Smooth muscle cell (in vitro differentiated cells): ENCODE data around the gene GLDC. TPM values are rescaled to one million over a fixed set of nuclear protein-coding genes. Genes with fewer than 3 reads are reported as not detected.

ENCODE experiments used
- DNase-seq: peaks from one replicate; lab custom pipeline; 2025; ENCODE audit not compliant: unreplicated experiment; lab: John Stamatoyannopoulos, UW
- H2AFZ ChIP-seq: fragments of 200-600 bp; sonication (generic); 2 replicates; pipeline ENCODE4 v1.6.0; 2016; ENCODE audit warnings: antibody characterized with exemption, low read depth, mild to moderate bottlenecking
- H3F3A ChIP-seq: fragments of 200-600 bp; sonication (generic); 2 replicates; pipeline ENCODE4 v1.6.0; 2017; ENCODE audit warnings: antibody characterized with exemption, low read depth
- H3K27ac ChIP-seq: fragments of 200-600 bp; sonication (generic); 2 replicates; pipeline ENCODE4 v1.5.1; 2016; ENCODE audit warnings: low read depth, mild to moderate bottlenecking
- H3K27me3 ChIP-seq: fragments of 200-600 bp; sonication (generic); 2 replicates; pipeline ENCODE4 v1.6.1; 2016; ENCODE audit warnings: low read depth, mild to moderate bottlenecking
- H3K36me3 ChIP-seq: fragments of 200-600 bp; sonication (generic); 2 replicates; pipeline ENCODE4 v1.5.1; 2016; ENCODE audit warnings: low read depth
- H3K4me1 ChIP-seq: fragments of 200-600 bp; sonication (generic); 2 replicates; pipeline ENCODE4 v1.5.1; 2016; ENCODE audit warnings: low read depth
- H3K4me2 ChIP-seq: fragments of 200-600 bp; sonication (generic); 2 replicates; pipeline ENCODE4 v1.6.0; 2016; ENCODE audit warnings: mild to moderate bottlenecking
- H3K4me3 ChIP-seq: fragments of 200-600 bp; sonication (generic); 2 replicates; pipeline ENCODE4 v1.5.1; 2016; ENCODE audit warnings: mild to moderate bottlenecking
- H3K79me2 ChIP-seq: fragments of 200-600 bp; sonication (generic); 2 replicates; pipeline ENCODE4 v1.6.0; 2016; ENCODE audit warnings: low read depth, mild to moderate bottlenecking
- H3K9ac ChIP-seq: fragments of 200-600 bp; sonication (generic); 2 replicates; pipeline ENCODE4 v1.6.0; 2016; ENCODE audit warnings: low read depth
- H3K9me3 ChIP-seq: fragments of 200-600 bp; sonication (generic); replicated peaks from 2 replicates; pipeline ENCODE4 v1.5.1; 2016; ENCODE audit warnings: low read depth
- H4K20me1 ChIP-seq: fragments of 200-600 bp; sonication (generic); 2 replicates; pipeline ENCODE4 v1.6.0; 2016; ENCODE audit warnings: low read depth
- WGBS: methylation state at CpG from one replicate; pipeline ENCODE4 v1.1.7; 2016; ENCODE audit warnings: low lambda C conversion rate; 5-methylcytosine and 5-hydroxymethylcytosine counted together
- polyA plus RNA-seq: library from polyadenylated mRNA; unstranded; fragments of >200 nt; fragmentation: Nextera tagmentation; extraction: Ambion mirVana; gene quantifications from 2 replicates; pipeline ENCODE4 v1.2.1, GENCODE V29; 2016
- total RNA-seq: library from RNA; depleted of rRNA; stranded (reverse); fragments of >200 nt; gene quantifications from 2 replicates; pipeline ENCODE4 v1.2.3, GENCODE V29; 2014
- TF ChIP-seq, protein P1 (sequence below): fragments of 200-600 bp; sonication (generic); IDR thresholded peaks from 2 replicates; pipeline ENCODE4 v1.5.1; 2017; ENCODE audit warnings: borderline replicate concordance, mild to moderate bottlenecking, antibody characterized with exemption; ENCODE audit not compliant: insufficient read depth, poor library complexity, severe bottlenecking

The GLDC gene
- total and polyA plus RNA-seq, 2 experiments from 2014 or later: 0.13 to 0.45 TPM

DNA sequence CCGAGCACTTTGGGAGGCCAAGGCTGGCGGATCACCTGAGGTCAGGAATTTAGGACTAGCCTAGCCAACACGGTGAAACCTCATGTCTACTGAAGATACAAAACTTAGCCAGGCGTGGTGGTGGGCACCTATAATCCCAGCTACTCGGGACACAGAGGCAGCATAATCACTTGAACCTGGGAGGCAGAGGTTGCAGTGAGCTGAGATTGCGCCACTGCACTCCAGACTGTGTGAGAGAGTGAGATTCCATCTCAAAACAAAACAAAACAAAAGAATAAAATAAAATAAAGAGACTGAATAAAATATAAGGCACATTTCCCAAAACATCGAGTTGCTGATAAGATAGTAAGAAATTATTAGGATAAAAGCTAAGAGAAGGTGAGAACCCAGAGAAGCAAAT is 32.3 kb upstream of the GLDC start:
- no peak overlapping the region for H3K27ac ChIP-seq
- H3K27me3 ChIP-seq: no peaks in the 10 kb centered on the region
- no peaks in the 10 kb centered on the region for H3K9me3 ChIP-seq
- 88% methylated on average over 7 of the region's 7 CpGs for WGBS
- H3K4me3 ChIP-seq: no peak overlapping the region
- H3K4me2 ChIP-seq: no peak overlapping the region
- no peaks in the 10 kb centered on the region for H3F3A ChIP-seq
- no peak for DNase-seq
- H2AFZ ChIP-seq: no peak overlapping the region
- TF ChIP-seq, protein P1, sequence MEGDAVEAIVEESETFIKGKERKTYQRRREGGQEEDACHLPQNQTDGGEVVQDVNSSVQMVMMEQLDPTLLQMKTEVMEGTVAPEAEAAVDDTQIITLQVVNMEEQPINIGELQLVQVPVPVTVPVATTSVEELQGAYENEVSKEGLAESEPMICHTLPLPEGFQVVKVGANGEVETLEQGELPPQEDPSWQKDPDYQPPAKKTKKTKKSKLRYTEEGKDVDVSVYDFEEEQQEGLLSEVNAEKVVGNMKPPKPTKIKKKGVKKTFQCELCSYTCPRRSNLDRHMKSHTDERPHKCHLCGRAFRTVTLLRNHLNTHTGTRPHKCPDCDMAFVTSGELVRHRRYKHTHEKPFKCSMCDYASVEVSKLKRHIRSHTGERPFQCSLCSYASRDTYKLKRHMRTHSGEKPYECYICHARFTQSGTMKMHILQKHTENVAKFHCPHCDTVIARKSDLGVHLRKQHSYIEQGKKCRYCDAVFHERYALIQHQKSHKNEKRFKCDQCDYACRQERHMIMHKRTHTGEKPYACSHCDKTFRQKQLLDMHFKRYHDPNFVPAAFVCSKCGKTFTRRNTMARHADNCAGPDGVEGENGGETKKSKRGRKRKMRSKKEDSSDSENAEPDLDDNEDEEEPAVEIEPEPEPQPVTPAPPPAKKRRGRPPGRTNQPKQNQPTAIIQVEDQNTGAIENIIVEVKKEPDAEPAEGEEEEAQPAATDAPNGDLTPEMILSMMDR: no peak
- no peaks in the 10 kb centered on the region for H4K20me1 ChIP-seq
- H3K4me1 ChIP-seq: no peaks in the 10 kb centered on the region
- H3K9ac ChIP-seq: no peak overlapping the region
- H3K36me3 ChIP-seq: no peaks in the 10 kb centered on the region
- H3K79me2 ChIP-seq: peaks cover 8% of the 10 kb centered on the region

DNA sequence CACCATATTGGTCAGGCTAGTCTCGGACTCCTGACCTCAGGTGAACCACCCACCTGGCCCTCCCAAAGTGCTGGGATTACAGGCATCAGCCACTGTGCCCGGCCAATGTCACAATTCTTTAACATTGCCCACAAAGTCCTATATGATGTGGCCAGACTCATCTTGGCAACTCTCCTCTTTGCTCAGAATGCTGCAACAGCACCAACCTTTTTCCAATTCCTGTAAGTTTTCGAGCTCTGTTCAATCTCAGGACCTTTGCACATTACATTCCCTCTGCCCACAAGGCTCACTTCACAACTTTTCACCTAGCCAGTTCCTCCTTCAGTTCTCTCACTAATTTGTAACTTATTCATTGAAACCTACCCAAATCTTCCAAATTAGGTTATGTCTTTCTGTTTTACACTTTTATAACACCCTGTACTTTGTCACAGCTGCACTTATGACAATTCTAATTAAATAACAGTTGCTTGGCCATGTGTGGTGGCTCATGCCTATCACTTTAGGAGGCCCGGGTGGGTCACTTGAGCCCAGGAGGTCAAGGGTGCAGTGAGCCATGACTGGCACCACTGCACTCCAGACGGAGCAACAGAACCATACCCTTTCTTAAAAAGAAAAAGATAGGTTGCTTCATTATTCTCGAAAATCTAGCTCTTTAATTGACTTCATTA is 30.9 kb upstream of the GLDC start:
- no peaks in the 10 kb centered on the region for H3K79me2 ChIP-seq
- H3K4me3 ChIP-seq: no peak overlapping the region
- TF ChIP-seq, protein P1: no peak
- no peaks in the 10 kb centered on the region for H4K20me1 ChIP-seq
- DNase-seq: no peak
- H3K27ac ChIP-seq: no peak overlapping the region
- H3F3A ChIP-seq: no peaks in the 10 kb centered on the region
- no peaks in the 10 kb centered on the region for H3K27me3 ChIP-seq
- no peak overlapping the region for H3K4me2 ChIP-seq
- WGBS: 89% methylated on average over 6 of the region's 6 CpGs
- no peak overlapping the region for H2AFZ ChIP-seq
- no peak overlapping the region for H3K9ac ChIP-seq
- H3K36me3 ChIP-seq: no peaks in the 10 kb centered on the region
- H3K9me3 ChIP-seq: no peaks in the 10 kb centered on the region
- no peaks in the 10 kb centered on the region for H3K4me1 ChIP-seq

DNA sequence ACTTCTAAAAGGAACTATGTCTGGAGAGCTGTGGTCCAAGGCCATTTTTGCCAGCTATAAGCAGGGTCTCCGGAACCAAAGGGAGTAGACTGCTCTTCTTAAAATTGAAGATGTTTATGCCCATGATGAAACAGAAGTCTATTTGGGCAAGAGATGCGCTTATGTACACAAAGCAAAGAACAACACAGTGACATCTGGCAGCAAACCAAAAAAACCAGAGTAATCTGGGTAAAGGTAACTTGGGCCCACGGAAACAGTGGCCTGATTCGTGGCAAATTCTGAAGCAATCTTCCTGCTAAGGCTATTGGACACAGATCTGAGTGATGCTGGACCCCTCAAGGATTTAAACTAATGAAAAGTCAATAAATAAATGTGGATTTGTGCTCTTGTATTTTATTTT is 29.7 kb upstream of the GLDC start:
- 94% methylated on average over 4 of the region's 4 CpGs for WGBS
- Histone ChIP-seq H3K27ac (no peak overlapping the region), H2AFZ (no peak overlapping the region), H3K9ac (no peak overlapping the region), H3K27me3 (no peaks in the 10 kb centered on the region), H4K20me1 (no peaks in the 10 kb centered on the region), H3K36me3 (no peaks in the 10 kb centered on the region), H3F3A (no peaks in the 10 kb centered on the region), H3K4me3 (no peak overlapping the region), H3K9me3 (no peaks in the 10 kb centered on the region), H3K79me2 (no peaks in the 10 kb centered on the region), H3K4me1 (no peaks in the 10 kb centered on the region), H3K4me2 (no peak overlapping the region)
- DNase-seq: no peak
- TF ChIP-seq, protein P1: no peak
